DMS 273 treated with DMSO at 0.1 percent for 48 hours (cell line): ENCODE data around the gene SERTM1.

Source experiments
- DNase-seq: peaks from one replicate; lab custom pipeline; 2025; lab: John Stamatoyannopoulos, UW

SERTM1 gene

GRCh38 chr13:36712290-36712689 lies 38.5 kb downstream of the SERTM1 start:
- no peak for DNase-seq

- DNase-seq = no peak
Measured at GRCh38 chr13:36712770-36713169, 39.0 kb downstream of the SERTM1 start.

GRCh38 chr13:36713887-36714286 lies 40.1 kb downstream of the SERTM1 start:
- DNase-seq = no peak

GRCh38 chr13:36715841-36716240 lies 42.0 kb downstream of the SERTM1 start:
- no peak for DNase-seq

GRCh38 chr13:36717017-36717416 lies 43.2 kb downstream of the SERTM1 start:
- DNase-seq = no peak

GRCh38 chr13:36717966-36718545 lies 44.2 kb downstream of the SERTM1 start:
- DNase-seq = no peak

- no peak for DNase-seq
Measured at GRCh38 chr13:36718686-36719085, 44.9 kb downstream of the SERTM1 start.

GRCh38 chr13:36724141-36724540 lies 50.3 kb downstream of the SERTM1 start:
- DNase-seq = no peak

GRCh38 chr13:36725936-36726335 lies 52.1 kb downstream of the SERTM1 start:
- DNase-seq = no peak

GRCh38 chr13:36728006-36728405 lies 54.2 kb downstream of the SERTM1 start:
- DNase-seq = no peak

GRCh38 chr13:36736119-36736726 lies 62.4 kb downstream of the SERTM1 start:
- no peak for DNase-seq

- no peak for DNase-seq
Measured at GRCh38 chr13:36737524-36738083, 63.8 kb downstream of the SERTM1 start.

GRCh38 chr13:36745436-36745835 lies 71.6 kb downstream of the SERTM1 start:
- DNase-seq = no peak

- no peak for DNase-seq
Measured at GRCh38 chr13:36746051-36746450, 72.2 kb downstream of the SERTM1 start.
